Heart left ventricle (tissue), 16 donors: ENCODE data around the gene LRBA. TPM values are rescaled to one million over a fixed set of nuclear protein-coding genes. Genes with fewer than 3 reads are reported as not detected.

ENCODE experiments used
- ATAC-seq, 4 donors: fragments of 200-7000 bp; cut with Tn5 transposase; one replicate each; pipeline ENCODE4 v1.9.1; 2020 to 2022; ENCODE audit warnings: moderate library complexity in 4 of 4, mild to moderate bottlenecking in 3 of 4, moderate number of reproducible peaks in 1 of 4
- DNase-seq, 5 donors: peaks; one replicate each; pipeline ENCODE4 v3.0.0-alpha.2; 2020
- H3K27ac ChIP-seq, 12 donors: fragments of 200-600 bp; sonication (generic) in 4 of 12; one replicate each; pipeline versions ENCODE4 v1.5.0 to v1.8.0; 2016 to 2022; ENCODE audit warnings: mild to moderate bottlenecking in 2 of 12
- H3K27me3 ChIP-seq, 9 donors: fragments of 200-600 bp; sonication (generic) in 2 of 9; one replicate each; pipeline versions ENCODE4 v1.5.1 to v1.8.0; 2016 to 2022; ENCODE audit warnings: mild to moderate bottlenecking in 3 of 9
- H3K36me3 ChIP-seq, 9 donors: fragments of 200-600 bp; sonication (generic) in 2 of 9; one replicate each; pipeline versions ENCODE4 v1.5.0 to v1.8.0; 2018 to 2022; ENCODE audit warnings: mild to moderate bottlenecking in 2 of 9
- H3K4me1 ChIP-seq, 12 donors: fragments of 200-600 bp; sonication (generic) in 4 of 12; one replicate each; pipeline versions ENCODE4 v1.5.0 to v1.8.0; 2016 to 2022; ENCODE audit warnings: mild to moderate bottlenecking in 3 of 12
- H3K4me3 ChIP-seq, 12 donors: fragments of 200-600 bp; sonication (generic) in 4 of 12; one replicate each; pipeline versions ENCODE4 v1.5.0 to v1.8.0; 2017 to 2022; ENCODE audit warnings: mild to moderate bottlenecking in 9 of 12, moderate library complexity in 4 of 12
- H3K9me3 ChIP-seq, 12 donors: fragments of 200-600 bp; sonication (generic) in 4 of 12; one replicate each; pipeline versions ENCODE4 v1.5.0 to v1.8.0; 2016 to 2022; ENCODE audit warnings: mild to moderate bottlenecking in 1 of 12
- CTCF ChIP-seq, 12 donors: fragments of 200-600 bp; sonication (generic) in 4 of 12; IDR thresholded peaks; one replicate each; pipeline versions ENCODE4 v1.5.0 to v1.8.0; 2018 to 2022; ENCODE audit warnings: antibody characterized with exemption in 12 of 12, mild to moderate bottlenecking in 5 of 12
- POLR2A ChIP-seq, 2 donors: fragments of 450-650 bp; IDR thresholded peaks; one replicate each; pipeline ENCODE4 v1.6.1; 2017; ENCODE audit warnings: antibody characterized with exemption in 2 of 2, mild to moderate bottlenecking in 2 of 2, moderate library complexity in 2 of 2
- WGBS, 4 donors: extraction: QIAGEN DNeasy Blood & Tissue Kit in 2 of 4; methylation state at CpG; one replicate each; pipeline versions ENCODE4 v1.1.5 to v1.1.7; 2013 to 2018; 5-methylcytosine and 5-hydroxymethylcytosine counted together
- intact Hi-C, 10 donors: fragments of 100-400 bp; cut with DNase I; formaldehyde crosslinking; loops; one replicate each; pipeline versions ENCODE4 v1.11.1 to v1.14.2; 2022
- polyA plus RNA-seq, 2 donors: library from polyadenylated mRNA; stranded (reverse); fragments of 200-250 nt; gene quantifications; one replicate each; pipeline ENCODE4 v1.2.3, GENCODE V29; 2013
- total RNA-seq, 9 donors: library from RNA; depleted of rRNA in 2 of 9; stranded (reverse); fragments of >200 nt in 2 of 9; fragmentation: NEBNext Ultra II Directional in 3 of 9; extraction: Animal tissue kit (Norgen Biotek cat#: 25700) in 3 of 9; gene quantifications; one replicate each; pipeline versions ENCODE4 v1.1.0 to v1.2.4, GENCODE V29; 2016 to 2023
- donor health status: ischemic (EF 13 %, LVEDD 7.1; RV severe dilation, severe dysfunction).
- donor health status: healthy with polysubstance abuse.
- donor health status: DM: no; HTN: yes; CAD: no.
- donor health status: DM: no; HTN: no; CAD: no.
- donor health status: ischemic (EF 25% LVEDD 6.9; RV normal size, moderate dysfunction).
- donor health status: ischemic (EF 25% LVEDD 5.7; RV mildly dilated, moderate dysfunction).
- donor health status: healthy.
- donor health status: DM: yes; HTN: yes; CAD: no.
- donor health status: ischemic (EF 35%, LVEDD 5.7; RV mildly dilated, moderate dysfunction).
- donor health status: nonischemic (EF 11% LVEDD 7.7; RV severe dilation, severe dysfunction).
- donor health status: DM: yes; HTN: yes; CAD: no.
- donor health status: PGD.
- donor health status: ischemic (EF 29% LVEDD 5.4; RV normal size, mild dysfunction).
- donor health status: nonischemic (EF 23%, LVEDD 6.1; RV moderate dilation, normal function).

Gene LRBA
- total and polyA plus RNA-seq, 11 donors = 6.5 to 35.1 (median 22.6) TPM

- TF ChIP-seq POLR2A (IDR thresholded peaks at IDR 0.05) (no peak), CTCF (IDR thresholded peaks at IDR 0.05) (no peak)
- Histone ChIP-seq H3K27ac (no peak overlapping the region), H3K4me3 (no peak overlapping the region), H3K9me3 (peaks cover 0 to 4% (median 0%) of the 10 kb centered on the region in 12 donors), H3K36me3 (no peaks in the 10 kb centered on the region), H3K4me1 (peaks cover 0 to 11% (median 0%) of the 10 kb centered on the region in 12 donors), H3K27me3 (no peaks in the 10 kb centered on the region)
- intact Hi-C loops = no loop called here
- ATAC-seq (peak in 3 of 4 donors; percentile 49 to 96 (median 91)), DNase-seq (peak in 2 of 5 donors; percentile 9 to 26)
- WGBS, 4 donors = 39 to 47% (median 41%) methylated on average over 2 of the region's 2 CpGs
These were observed 629.5 kb downstream of the LRBA start for GRCh38 chr4:150385606-150386005.

- no peak for TF ChIP-seq POLR2A (IDR thresholded peaks at IDR 0.05)
- no peak for TF ChIP-seq CTCF (IDR thresholded peaks at IDR 0.05)
- H3K4me3 ChIP-seq = no peak overlapping the region
- H3K4me1 ChIP-seq = peaks cover 0 to 11% (median 0%) of the 10 kb centered on the region in 12 donors
- no peaks in the 10 kb centered on the region for H3K27me3 ChIP-seq
- intact Hi-C loops = no loop called here
- ATAC-seq (no peak), DNase-seq (no peak)
- H3K9me3 ChIP-seq = peaks cover 0 to 4% (median 0%) of the 10 kb centered on the region in 12 donors
- no peaks in the 10 kb centered on the region for H3K36me3 ChIP-seq
- WGBS, 4 donors = 94 to 96% (median 95%) methylated on average over 4 of the region's 4 CpGs
- H3K27ac ChIP-seq = no peak overlapping the region
These were observed 630.8 kb downstream of the LRBA start for GRCh38 chr4:150384249-150384648.

GRCh38 chr4:150382028-150382427, 633.1 kb downstream of the LRBA start:
- H3K27ac ChIP-seq = no peak overlapping the region
- no peak overlapping the region for H3K4me3 ChIP-seq
- TF ChIP-seq POLR2A (IDR thresholded peaks at IDR 0.05) = no peak
- no peak for TF ChIP-seq CTCF (IDR thresholded peaks at IDR 0.05)
- no peaks in the 10 kb centered on the region for H3K27me3 ChIP-seq
- H3K4me1 ChIP-seq = peaks cover 0 to 11% (median 0%) of the 10 kb centered on the region in 12 donors
- peaks cover 0 to 4% (median 0%) of the 10 kb centered on the region in 12 donors for H3K9me3 ChIP-seq
- 88 to 96% (median 91%) methylated on average over 1 of the region's 1 CpG for WGBS, 4 donors
- intact Hi-C loops = no loop called here
- DNase-seq (no peak), ATAC-seq (no peak)
- H3K36me3 ChIP-seq = no peaks in the 10 kb centered on the region

GRCh38 chr4:150381609-150382008, 633.5 kb downstream of the LRBA start:
- Histone ChIP-seq H3K36me3 (no peaks in the 10 kb centered on the region), H3K27me3 (no peaks in the 10 kb centered on the region), H3K27ac (no peak overlapping the region), H3K4me1 (peaks cover 0 to 11% (median 0%) of the 10 kb centered on the region in 12 donors), H3K9me3 (peaks cover 0 to 3% (median 0%) of the 10 kb centered on the region in 12 donors), H3K4me3 (no peak overlapping the region)
- no peak for DNase-seq
- TF ChIP-seq CTCF (IDR thresholded peaks at IDR 0.05) (no peak), POLR2A (IDR thresholded peaks at IDR 0.05) (no peak)
- no peak for ATAC-seq
- intact Hi-C loops = no loop called here
- WGBS, 4 donors = 63 to 84% (median 64%) methylated on average over 3 of the region's 3 CpGs
